Measurements from ENCODE around the gene DAB2IP.

DAB2IP gene

DNA sequence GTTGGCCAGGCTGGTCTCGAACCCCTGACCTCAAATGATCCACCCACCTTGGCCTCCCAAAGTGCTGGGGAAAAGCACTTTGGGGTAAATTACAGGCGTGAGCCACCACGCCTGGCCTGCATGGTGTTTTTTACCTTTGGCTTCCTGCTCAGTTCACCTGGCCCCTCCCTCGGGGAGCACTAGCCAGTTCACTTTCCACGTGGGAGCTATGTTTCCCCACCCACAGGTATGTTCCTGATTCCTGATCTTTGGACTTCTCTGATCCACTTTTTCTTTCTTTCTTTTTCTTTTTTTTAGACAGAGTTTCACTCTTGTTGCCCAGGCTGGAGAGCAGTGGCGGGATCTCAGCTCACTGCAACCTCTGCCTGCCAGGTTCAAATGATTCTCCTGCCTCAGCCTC lies 15.8 kb downstream of the DAB2IP start:
- no peak for DNase-seq

DNA sequence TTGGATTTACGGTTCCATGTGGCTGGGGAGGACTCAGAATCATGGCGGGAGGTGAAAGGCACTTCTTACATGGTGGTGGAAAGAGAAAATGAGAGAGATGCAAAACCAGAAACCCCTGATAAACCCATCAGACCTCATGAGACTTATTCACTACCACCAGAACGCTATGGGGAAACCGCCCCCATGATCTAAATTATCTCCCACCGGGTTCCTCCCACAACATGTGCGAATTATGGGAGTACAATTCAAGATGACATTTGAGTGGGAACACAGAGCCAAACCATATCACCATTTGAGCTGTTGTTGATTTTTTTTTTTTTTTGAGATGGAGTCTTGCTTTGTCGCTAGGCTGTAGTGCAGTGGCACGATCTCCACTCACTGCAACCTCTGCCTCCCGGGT lies 16.5 kb downstream of the DAB2IP start:
- no peak for DNase-seq

DNA sequence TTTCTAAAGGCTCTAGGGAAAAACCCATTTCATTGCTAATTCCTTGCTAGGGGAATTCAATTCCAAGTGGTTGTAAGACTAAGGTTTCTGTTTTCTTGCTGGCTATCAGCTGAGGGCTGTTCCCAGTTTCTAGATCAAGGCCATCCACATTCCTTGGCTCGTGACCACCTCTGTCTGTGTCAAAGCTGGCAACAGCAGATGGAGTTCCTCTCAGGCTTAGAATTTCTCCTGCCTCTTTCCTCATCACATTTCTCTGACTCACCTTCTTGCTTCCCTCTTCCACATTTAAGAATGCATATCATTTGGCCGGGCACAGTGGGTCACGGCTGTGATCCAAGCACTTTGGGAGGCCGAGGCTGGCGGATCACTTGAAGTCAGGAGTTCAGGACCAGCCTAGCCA lies 19.0 kb downstream of the DAB2IP start:
- DNase-seq = peak; percentile 58 to 95

DNA sequence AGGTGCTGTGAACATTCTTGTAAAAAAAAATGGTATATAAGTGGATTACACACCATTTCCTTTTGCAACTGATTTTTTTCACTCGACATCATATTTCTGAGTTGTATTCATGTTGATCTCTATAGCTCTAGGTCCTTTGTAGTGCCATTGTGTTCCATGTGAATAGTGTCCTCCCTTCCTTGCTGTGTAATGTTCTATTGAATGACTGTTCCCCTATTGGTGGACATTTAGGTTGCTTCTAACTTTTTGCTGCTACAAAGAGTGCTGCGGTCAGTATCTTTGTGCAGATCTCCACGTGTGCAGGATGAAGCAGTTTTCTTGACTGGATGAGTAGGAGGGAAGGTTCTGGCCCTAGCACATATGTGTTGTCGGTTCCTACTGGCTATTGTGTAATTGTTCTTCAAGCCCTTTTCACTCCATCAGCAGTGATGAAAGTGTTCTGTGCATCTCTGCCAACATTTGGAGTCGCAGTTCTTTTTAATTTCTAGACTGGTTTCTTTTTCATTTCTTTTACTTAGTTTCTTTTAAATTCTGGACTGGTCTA lies 20.2 kb downstream of the DAB2IP start:
- DNase-seq = peak in 1 of 2 donors; percentile 24

DNA sequence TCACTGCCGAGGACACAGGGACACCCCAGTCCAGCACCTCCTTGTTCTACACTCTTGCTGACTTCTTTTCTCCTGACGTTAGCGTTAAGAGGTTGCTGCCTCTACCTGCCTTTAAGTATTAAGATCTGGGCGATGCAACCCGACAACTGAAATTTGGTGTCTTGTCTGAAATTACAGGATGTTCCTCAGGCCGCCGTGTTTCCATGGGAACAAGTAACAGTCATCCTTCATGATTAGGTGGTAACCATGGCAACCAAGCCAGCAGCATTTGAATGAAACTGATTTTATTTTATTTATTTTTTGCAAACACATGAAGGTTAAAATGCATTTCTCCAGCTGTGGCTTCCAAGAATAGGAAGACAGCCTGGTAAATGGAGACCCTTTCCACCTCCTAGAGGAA lies 20.8 kb downstream of the DAB2IP start:
- no peak for DNase-seq

DNA sequence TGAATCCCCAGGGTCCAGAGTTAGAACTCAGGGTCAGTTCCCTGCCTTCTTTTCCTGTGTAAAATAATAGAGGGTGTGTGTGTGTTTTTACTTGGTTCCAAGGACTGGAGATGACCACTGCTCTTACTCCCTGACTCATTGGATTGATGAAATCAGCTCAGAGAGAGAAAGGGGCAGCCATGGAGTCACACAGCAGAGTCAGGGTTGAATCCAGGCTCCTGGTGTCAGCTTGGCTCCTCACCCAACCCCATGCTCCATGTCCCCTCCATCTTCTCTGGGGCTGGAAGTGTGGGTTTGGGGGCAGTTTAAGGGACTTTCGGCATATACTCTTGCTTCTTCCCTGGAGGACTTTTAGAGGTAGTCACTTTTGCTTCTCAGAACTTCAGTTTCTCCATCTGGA lies 21.6 kb downstream of the DAB2IP start:
- peak in 1 of 2 donors; percentile 35 for DNase-seq

DNA sequence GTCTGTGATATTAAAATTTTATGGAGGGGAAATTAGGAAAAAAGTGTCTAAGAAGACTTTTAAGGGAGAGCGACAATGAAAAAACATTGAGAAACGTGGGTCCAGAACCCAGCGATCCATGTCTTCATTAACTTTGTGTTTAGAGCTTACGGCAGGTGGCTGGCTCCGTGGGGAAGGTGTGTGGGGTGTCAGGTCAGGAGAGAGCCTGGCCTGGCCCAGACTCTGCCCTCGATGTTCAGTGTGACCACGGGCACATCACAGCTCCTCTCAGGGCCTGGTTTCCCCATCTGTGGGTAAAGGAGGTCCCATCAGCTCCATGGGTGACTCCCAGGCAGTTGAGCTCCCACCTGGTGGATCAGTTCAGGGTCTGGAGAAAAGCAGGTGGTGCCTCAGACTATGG lies 22.1 kb downstream of the DAB2IP start:
- DNase-seq = no peak

DNA sequence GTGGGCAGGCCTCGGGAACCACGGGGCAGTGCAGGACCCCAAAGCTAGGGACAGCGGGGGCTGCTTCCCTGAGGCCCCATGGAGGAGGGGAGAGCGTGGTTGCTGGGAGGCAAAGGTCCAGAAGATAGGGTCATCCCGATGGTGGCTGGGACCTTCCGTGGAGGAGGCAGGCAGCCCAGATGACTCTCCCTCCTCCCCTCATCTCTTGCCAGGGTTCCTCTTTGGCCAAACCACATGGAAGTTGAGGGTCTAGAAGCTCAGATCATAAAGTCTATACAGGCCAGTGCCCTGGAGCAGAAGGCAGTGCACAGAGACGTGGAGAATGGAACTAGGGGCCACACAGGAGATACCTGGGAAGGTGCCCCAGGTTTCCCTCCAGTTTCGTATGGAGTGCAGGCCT lies 22.6 kb downstream of the DAB2IP start:
- DNase-seq = no peak

DNA sequence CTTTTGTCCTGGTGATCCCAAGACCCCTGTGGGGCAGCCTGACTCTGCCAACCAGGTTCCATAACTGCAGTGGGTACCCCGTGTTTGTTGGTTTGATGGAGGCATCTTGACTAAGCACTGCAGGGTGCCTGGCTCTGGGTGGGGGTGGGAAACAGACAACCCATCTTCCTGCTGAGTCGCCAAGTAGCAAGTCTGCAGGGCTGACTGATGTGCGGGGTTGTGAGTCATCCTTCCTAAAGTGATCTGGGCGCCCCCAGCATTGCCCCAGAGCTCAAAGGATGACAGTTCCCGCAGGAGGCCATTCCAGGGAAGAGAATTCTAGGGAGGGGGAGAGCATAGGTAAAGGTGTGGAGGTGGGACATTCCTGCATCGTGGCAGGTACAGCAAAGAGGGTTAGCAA lies 23.5 kb downstream of the DAB2IP start:
- peak in 1 of 2 donors; percentile 51 for DNase-seq

DNA sequence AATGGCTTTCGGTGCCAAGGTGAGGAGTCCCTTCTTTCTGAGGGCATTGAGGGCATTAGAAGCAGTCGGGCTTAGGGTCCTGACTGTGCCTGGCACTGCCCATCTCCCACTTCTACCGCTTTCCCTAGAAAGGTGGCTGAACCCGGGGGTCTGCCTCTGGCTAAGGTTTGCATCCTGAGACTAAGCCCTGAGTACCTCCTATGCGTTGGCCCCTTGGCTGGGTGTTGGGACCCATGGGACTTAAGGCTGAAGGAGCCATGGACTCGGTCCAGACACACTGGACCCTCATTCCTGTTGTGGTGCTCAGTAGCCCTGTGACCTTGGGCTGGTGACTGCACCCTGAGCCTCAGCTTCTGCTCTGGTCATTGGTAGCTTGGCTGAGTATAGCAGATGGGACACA lies 23.9 kb downstream of the DAB2IP start:
- DNase-seq = no peak

DNA sequence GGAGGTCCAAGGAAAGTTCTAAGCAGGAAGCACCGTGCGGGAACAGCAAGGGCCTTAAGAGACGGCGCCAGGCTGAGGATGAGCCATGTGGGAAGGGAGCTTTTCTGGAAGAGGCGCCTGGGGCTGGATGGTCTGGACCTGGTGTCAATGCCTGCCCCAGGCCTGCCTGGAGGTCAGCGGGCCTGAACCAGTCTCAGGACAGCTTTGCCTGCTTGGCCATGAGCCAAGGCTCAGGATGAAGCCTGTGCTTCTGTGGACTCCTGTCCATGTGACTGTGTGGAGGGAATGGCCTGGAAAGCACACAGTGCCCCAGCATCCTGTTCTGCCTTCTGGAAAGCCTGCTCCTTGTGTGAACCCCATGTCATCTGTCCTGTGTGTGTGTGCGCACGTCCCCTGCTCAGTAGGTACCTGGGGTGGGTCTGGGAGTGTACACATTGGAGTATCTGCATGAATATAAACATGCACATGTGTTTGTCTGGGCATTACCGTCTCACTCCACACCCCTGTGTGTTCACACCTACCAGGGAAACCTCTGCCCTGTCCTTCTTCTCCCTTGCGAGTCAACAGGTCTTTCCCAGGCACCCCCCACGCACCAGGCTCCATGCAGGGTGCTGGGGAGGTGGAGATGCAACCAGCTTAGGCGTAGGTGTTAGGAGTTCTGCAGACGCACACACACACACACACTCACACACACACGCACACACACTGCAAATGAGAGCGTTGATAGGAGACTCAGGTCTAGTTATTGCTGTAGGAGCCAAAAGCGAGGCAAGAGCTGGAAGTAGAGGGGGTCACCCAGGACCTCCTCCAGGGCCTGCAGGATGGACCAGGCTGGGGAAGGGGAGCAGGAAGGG lies 24.8 kb downstream of the DAB2IP start:
- DNase-seq = no peak

DNA sequence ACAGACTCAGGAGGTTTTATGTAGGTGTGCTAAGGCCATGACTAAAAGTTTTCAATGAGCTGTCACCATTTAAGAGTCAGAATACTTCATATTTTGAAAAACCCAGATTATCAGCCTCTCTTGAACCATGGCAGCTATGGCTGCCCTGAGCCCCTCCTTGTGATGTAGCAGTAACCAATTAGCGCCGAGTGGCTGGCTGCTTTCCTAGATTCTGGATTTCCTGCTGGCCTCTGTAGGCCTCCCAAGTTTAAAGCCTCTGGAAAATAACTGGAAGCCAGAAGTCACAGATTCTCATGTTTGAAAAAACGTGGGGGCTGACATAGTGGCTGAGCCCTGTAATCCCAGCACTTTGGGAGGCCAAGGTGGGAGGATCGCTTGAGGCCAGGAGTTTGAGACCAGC lies 25.5 kb downstream of the DAB2IP start:
- no peak for DNase-seq

DNA sequence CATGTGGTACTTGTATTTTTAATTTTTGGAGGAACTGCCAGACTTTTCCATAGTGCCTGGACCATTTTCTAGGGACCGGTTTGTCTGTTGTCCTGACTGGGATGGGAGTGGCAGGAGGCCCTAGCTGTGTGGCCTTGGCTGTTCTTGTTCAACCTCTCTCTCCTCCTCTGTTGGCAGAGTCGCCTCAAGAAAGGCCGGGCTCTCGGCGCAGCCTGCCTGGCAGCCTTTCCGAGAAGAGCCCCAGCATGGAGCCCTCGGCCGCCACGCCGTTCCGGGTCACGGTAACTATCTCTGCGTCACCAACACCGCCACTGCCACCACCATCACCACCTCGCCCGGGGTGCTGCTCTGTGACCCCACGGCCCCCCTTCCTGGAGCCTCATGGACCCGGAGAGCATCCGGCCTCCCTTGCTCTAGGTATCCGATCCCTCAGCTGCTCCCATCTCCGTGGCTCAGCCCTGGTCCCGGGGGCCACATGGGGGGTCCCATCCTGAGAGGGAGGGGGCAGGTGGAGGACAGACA lies 27.1 kb downstream of the DAB2IP start:
- DNase-seq = no peak

DNA sequence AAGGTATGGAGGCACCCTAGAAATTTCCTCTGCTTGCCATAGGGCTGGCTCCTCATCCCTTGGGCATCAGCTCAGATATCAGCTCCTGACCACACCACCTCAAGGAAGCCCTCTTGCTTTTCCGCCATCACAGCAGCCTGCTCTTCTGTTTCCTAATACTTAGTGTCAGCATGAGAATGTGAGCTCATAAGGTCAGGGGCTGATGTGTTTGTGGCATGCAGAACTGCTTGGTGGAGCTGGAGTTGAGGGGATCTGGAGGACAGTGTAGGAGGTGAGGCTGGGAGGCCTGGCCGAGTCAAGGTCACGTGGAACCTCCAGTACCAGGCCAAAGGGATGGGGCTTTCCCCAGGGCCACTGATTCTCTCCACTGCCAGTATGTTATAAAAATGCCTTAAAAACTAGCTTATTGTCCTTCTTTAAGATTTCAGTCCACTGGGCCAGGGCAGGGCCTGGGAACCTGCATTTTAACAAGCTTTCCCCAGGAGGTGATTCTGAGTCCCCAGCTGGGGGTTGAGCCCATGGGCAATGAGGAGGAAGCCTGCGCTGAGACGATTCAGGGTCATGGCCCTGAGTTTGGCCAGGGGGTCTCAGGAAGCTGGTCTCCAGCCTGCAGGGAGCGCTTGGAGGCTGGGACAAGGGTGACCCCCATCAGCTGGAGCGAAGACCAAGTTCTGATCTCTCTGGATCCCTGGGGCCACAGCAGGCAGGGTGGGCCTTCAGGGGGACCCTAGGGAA lies 28.6 kb downstream of the DAB2IP start:
- peak; percentile 45 to 89 for DNase-seq

DNA sequence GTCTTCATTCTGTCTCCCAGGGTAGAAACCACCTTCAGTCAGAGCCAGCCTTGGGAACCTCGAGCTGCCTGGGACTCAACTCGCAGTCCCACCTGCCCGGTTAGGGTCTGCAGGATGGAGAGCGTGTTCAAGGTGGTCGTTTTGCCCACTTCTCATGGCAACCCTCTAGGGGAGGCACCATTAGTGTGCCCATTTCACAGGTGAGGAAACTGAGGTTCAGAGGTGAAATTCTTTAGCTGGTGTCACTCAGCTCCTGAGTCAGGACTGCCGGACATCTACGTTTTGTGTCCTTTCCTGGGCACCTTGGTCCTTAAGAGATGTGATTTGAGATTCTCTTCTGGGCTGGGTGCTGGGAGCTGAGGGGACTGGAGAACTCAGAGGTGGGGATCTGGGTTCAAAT lies 30.0 kb downstream of the DAB2IP start:
- DNase-seq = no peak

DNA sequence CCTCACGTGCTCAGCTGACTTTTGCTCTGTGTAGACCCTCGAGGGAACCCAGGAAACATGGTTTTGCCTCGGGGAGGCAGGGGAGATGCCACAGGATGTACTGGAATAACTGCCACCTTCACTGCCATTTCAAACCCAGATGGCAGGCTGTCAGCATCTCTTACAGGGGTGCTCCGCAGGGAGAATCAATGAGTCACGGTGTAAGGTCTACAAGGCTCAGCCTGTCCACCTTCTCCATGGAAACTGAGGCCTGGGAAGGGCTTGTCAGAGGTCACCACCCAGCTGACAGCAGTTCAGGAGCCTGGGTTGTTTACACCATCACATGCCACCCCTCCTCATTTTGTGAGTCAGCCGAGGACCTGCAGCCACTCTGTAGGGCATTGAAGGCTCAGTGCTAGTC lies 30.8 kb downstream of the DAB2IP start:
- DNase-seq = no peak

DNA sequence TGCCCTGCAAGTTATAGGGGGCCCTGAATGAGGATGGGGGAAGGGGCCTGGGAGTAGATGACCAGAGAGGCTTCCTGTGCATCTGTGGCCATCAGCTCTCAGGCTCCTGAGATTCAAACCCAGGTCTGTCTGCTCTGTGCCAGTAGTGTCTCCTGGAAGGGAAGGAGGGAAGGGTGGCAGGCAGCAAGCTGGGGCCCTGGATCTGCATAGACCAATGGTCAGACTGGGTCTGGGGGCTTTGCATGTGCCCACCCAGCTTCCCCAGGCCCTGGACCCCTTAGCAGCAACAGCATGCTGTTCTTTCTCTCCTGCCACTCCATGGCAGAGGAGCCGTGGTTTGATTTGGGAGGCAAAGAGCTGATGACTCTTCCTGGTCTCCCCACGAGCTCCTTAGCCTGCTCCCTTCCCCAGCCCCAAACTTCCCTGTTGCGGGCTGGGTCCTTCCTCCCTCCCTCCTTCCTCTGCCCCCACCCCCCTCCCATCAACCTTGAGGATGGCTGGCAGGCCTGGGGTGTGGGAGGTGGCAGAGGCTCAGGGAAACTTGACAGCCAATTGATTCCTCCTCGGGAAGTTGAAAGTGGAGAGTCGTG lies 31.6 kb downstream of the DAB2IP start:
- no peak for DNase-seq

DNA sequence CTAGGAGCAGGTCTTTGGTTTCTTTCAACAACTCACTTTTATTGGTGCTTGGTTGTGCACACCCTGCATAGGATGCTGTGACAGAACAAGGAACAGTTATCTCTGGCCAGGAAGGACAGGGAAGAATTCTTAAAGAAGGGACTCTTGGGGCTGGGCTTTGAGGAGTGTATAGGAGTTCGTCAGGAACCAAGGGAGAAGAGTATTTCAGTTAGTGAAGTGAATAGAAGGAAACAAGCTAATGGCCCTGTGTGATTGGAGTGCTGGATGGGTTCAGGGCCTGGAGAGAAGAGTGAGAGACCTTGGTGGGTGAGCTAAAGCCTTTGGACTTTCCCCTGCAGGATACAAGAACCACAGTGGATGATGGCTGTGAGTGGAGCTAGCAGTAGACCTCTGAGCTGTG lies 32.2 kb downstream of the DAB2IP start:
- no peak for DNase-seq

DNA sequence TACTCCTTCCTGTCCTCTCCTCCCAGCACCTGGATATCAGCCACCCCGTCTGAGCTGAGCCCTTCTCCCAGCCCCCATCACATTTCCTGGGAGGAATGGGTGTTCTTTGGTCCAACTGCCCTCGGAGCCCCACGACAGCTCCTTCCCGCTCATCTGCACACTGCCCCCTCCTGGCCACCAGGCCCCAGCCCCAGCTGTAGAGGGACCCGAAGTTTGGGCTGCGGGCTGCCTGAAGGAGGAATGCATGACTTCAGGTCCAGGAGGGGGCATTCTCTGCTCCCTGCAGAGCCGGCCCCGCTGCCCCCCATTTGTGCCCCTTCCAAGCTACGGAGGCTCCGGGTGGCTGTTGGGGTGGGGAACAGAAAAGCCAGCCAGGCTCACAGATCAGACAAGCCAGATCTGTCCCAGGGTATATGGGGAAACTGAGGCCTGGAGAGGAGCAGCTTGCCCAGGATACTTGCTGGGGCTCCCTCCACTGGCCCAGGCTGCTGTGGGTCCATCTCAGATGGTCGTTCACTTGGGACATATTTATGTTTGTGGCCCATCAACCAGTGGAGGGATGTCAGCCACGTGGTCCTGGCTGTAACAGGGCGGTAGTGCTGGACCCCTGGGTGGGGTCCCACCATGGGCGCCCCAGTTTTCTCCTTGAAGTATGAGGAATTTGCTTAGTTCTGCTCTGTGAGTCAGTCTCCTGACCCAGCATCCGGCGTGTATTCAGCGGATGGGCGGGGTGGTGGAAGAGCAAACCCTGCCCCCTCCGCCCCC lies 33.1 kb downstream of the DAB2IP start:
- DNase-seq = peak; percentile 22 to 60

DNA sequence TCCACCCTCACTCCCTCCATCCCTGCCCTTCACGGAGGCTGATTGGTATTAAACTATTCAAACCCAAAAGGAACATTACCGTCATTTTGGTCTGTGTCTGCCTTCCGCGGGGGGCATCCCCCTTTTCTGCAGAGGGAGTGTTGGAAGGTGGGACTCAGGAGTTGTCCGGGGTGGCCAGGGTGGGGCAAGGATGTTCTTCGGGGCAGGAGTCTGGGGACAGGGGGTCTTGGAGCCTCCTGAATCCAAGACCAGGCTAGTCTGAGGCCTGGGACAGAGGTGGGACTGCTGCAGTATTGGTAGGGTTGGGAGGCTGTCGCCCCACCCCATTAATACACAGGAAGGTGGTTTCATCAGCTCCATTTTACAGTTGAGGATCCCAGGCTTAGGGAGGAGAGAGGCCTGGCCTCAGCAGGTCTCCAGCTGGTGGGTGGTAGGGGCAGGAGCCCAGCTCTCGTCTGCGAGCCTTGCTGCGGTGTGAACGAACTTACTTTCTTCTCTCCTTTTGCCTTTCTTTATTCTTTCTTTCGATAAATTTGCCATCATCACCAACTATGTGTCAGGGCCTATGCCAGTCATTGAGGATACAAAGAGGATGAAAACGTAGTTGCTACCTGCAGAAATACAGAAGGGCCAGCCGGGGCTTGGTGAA lies 33.8 kb downstream of the DAB2IP start:
- DNase-seq = no peak

DNA sequence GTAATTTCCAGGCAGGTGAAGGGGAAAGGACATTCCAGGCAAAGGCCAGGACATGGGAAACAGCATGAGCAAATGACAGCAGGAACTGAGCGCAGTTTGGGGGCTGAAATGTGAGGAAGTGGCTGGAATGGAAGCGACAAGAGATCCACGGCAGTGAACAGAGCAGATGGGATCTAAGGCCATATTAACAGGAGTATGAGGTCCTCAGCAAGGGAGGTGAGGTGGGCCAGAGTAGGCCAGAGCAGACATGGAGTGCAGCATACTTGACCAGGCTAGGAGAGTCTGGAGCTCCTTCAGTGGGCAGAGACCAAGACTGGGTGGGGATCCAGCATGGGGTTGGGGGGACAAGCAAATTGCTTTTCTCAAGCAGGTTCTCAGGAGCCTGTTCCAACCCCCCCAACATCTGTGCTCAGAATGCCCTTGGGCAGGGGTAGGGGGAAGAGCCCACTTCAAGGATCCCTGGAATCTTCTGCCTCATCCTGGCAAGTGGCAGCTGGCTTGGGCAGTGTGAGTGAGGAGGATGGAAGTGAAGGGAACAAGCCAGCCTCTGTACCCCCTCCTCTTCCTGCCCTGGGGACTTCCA lies 34.5 kb downstream of the DAB2IP start:
- DNase-seq = no peak
